ENCODE results near the gene GAB3.

- TF ChIP-seq CTCF (conservative IDR thresholded peaks at IDR 0.05 in 1 of 2, IDR thresholded peaks at IDR 0.05 in 1 of 2; ENCODE audit: extremely low read depth in 1 of 2, insufficient read depth in 1 of 2, low read depth in 1 of 2, low read length in 2 of 2): no peak
- no peak for TF ChIP-seq EZH2 (IDR thresholded peaks at IDR 0.05; ENCODE audit: borderline replicate concordance, low read length)
Observed at GRCh38 chrX:154749856-154750255, 1.0 kb downstream of the GAB3 start.

Measured in mammary epithelial cell (primary cell).